A673 (cell line): ENCODE results near the gene PCLO.

Experiments
- CTCF ChIP-seq: fragments of 300-800, 200-600 bp; sonication (generic); conservative IDR thresholded peaks from 2 replicates; pipeline ENCODE4 v1.5.1; 2017; ENCODE audit warnings: low read depth, mild to moderate bottlenecking, antibody characterized with exemption, low read length, moderate library complexity, mixed read lengths
- EZH2 ChIP-seq: fragments of 200-600 bp; sonication (generic); IDR thresholded peaks from 2 replicates; pipeline ENCODE4 v1.6.1; 2017; ENCODE audit warnings: borderline replicate concordance, low read depth, mild to moderate bottlenecking, mixed read lengths, antibody characterized with exemption, low read length; ENCODE audit not compliant: poor library complexity, severe bottlenecking

DNA sequence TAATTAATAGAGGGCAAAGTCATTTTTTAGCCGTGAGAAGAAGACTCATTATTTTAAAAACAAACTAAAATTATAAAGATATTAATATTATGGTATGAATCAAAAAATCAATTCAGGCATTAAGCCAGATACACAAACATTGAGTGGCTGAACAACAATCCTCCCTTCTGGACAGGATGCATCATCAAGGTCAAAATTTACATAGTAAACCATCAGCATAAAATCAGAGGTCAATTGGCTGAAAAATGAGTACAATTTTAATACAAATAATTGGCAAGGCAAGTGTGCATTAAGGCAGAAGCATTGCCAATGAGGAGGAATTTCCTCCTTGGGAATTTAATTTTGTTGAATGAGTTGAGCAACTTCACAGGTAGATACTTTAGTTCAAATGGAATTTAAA lies 108.2 kb downstream of the PCLO start:
- TF ChIP-seq EZH2 (no peak), CTCF (no peak)
